ENCODE results near the gene PRMT1.

- TF ChIP-seq, protein P1, sequence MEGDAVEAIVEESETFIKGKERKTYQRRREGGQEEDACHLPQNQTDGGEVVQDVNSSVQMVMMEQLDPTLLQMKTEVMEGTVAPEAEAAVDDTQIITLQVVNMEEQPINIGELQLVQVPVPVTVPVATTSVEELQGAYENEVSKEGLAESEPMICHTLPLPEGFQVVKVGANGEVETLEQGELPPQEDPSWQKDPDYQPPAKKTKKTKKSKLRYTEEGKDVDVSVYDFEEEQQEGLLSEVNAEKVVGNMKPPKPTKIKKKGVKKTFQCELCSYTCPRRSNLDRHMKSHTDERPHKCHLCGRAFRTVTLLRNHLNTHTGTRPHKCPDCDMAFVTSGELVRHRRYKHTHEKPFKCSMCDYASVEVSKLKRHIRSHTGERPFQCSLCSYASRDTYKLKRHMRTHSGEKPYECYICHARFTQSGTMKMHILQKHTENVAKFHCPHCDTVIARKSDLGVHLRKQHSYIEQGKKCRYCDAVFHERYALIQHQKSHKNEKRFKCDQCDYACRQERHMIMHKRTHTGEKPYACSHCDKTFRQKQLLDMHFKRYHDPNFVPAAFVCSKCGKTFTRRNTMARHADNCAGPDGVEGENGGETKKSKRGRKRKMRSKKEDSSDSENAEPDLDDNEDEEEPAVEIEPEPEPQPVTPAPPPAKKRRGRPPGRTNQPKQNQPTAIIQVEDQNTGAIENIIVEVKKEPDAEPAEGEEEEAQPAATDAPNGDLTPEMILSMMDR (IDR thresholded peaks at IDR 0.05; ENCODE audit: poor library complexity, severe bottlenecking) = no peak
- TF ChIP-seq POLR2AphosphoS5 (IDR thresholded peaks at IDR 0.05) = no peak
- TF ChIP-seq EZH2 (IDR thresholded peaks at IDR 0.05; ENCODE audit: borderline replicate concordance, insufficient read depth, low read length, poor library complexity, severe bottlenecking) = no peak
Observed at GRCh38 chr19:49660338-49660961, 16.6 kb upstream of the PRMT1 start.
